Fibroblast of peridontal ligament (primary cell): ENCODE data around the gene NAALAD2.
"Not testable (repeated sequence)": the region's sequence is repeated elsewhere in the genome, so short reads cannot be mapped to it uniquely, and the experiment has no call there.

Experiments used
- DNase-seq: peaks from one replicate; pipeline ENCODE4 v3.0.0-alpha.2; 2010; ENCODE audit errors: extremely low read depth

Gene NAALAD2

DNA sequence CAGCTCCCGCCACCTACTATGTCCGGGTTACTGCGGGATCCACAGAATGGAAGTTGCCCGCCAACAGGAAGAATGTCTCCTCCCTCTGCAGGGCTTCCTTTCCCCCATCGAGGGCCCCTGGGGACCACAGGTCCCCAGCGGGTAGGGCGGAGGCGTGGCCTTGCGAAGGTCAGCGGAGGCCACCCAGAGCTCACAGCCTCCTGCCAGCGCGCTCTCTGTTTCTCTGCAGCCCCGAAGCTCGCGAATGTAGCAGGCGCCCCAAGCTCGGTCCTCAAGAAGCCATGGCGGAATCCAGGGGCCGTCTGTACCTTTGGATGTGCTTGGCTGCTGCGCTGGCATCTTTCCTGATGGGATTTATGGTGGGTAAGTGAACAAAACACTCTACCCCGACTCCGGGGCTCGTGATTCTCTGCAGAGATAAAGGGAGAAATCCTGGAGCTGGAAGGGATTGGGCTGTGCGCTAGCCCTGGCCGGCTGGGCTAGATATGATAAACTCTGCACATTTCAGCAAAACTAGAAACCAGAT is at the start of gene NAALAD2:
Gene NAALAD2 (plus strand): TSS at position 186 of the 526 bp plus-strand sequence. CDS start 96 bp downstream, at position 282.
- peak; percentile 21 for DNase-seq

DNA sequence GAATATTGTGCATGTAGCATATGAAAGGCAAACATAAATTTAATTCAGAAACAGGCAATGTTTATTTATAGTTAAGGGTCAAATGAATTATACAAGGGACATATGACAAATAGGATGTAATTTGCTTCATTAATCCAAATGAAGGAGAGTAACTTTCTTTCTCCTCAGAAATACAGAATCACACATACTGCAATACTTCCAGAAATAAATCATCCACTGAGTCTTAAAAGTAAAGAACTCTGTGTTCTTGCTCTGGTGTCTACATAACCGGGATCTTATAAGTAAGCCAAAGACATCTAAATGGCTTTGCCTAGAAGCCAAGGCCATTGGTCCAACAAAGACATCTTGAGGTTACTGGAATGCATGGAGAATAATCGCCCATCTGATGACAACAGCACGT is 48.8 kb upstream of the NAALAD2 start, which contains the start of gene UBTFL1:
Gene UBTFL1 (plus strand): TSS at position 301 of the 400 bp plus-strand sequence. CDS start 0 bp downstream, at position 301.
- DNase-seq, result not testable (repeated sequence)

DNA sequence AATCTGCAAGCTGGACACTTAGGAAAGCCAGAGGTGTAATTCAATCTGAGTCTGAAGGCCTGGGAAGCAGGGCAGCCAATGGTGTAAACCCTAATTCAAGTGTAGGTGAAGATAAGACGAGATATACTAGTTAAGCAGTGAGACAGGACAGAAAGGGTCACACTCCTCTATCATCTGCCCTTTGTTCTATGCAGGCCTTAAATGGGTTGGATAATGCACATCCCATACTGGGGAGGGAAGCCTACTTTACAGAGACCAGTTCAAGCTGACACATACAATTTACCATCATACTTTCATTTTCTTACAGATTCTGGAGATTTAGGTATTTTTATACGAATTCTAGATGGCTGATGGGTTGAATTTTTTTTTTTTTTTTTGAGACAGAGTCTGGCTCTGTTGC is 45.7 kb upstream of the NAALAD2 start:
- not testable (repeated sequence) for DNase-seq

DNA sequence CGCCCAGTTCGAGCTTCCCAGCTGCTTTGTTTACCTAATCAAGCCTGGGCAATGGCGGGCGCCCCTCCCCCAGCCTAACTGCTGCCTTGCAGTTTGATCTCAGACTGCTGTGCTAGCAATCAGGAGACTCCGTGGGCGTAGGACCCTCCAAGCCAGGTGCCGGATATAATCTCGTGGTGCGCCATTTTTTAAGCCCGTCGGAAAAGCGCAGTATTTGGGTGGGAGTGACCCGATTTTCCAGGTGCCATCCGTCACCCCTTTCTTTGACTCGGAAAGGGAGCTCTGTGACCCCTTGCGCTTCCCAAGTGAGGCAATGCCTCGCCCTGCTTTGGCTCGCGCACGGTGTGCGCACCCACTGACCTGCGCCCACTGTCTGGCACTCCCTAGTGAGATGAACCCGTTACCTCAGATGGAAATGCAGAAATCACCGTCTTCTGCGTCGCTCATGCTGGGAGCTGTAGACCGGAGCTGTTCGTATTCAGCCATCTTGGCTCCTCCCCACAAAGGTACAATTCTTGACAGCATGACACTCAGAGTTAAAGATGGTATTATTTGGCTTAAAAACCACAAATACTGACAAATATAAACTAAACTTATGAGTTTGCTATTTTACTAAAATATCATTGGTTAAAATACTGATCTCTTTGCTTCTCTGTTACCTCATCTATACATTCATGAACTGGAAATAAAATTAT is 39.1 kb upstream of the NAALAD2 start:
- not testable (repeated sequence) for DNase-seq

DNA sequence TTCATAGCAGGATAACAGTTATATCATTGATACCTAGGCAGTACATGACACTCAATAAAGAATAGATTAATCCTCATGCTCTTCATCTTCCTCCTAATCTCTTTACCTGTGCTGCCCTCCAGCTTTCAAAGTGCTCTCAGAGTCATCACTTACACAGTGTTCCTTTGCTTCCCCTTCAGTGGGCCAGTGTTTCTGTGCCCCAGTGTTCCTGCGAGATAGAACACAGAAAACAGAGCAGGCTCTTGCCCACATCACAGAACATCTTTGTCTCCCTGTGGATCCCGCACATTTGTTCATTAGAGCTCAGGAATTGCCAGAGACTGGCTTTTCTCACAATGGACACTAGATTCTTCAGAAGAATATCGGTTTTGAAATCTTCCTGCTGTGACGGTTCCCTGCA is 36.2 kb upstream of the NAALAD2 start:
- not testable (repeated sequence) for DNase-seq

DNA sequence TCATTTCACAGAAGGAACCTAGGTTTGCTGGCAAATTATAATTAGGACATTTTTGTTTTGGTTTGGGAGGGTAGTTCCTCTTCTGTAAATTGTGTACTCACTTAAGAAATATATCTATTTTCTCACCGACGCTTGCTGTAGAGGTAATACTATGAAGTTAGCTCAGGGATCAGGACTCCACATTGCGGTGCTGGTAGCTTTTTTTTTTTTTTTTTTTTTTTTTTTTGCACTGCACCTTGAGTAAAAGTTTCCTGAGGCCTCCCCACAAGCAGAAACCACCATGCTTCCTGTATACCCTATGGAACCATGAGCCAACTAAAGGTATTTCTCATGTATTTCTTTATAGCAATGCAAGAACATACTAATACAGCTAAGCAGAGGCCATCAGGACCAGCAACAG is 34.0 kb upstream of the NAALAD2 start:
- no peak for DNase-seq

DNA sequence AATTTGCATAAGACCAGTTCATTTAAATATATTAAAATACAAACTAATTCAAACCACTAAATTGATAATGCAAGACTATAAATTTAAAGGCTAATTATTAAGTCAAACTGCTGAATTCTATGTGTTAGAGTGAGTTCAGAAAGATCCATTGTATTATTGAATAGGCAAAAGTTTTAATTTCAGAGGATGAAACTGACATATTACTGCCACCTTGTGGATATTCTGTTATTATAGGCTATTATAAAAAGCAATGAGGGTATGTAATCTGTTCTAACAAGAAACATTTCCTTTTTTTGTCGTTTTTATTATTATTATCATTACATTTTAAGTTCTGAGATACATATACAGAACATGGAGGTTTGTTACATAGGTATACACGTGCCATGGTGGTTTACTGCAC is 20.9 kb upstream of the NAALAD2 start:
- peak; percentile 16 for DNase-seq

DNA sequence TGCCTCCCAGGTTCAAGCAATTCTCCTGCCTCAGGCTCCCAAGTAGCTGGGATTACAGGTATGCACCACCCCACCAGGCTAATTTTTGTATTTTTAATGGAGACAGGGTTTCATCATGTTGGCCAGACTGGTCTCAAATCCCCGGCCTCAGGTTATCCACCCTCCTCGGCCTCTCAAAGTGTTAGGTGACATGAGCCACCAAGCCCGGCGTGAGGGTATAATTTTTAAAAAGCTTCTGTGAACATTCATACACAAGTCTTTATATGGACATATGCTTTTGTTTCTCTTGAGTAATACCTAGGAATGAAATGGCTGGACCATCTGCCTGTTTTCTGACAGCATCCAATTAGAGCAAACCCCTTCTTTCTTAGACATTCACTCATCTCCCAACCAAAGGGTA is 14.3 kb upstream of the NAALAD2 start:
- DNase-seq, result no peak

DNA sequence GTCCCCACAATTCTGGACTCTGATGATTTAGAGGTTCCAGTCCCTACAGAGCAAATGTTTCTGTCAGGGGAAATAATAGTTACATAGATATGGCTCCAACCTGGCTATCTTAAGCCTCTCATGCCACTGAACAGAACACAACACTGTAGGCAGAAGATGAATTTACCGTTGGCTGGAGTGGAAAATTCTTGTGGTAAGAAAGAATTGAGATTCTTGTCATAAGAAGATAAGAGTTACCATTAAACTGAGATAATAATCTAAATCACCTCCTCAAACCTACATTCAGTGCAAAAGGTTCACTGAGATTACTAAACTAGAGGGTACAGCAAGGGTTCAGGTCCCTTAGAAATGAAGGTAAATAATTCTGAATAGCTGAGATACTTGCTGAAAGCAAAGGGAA is 10.1 kb upstream of the NAALAD2 start:
- no peak for DNase-seq

DNA sequence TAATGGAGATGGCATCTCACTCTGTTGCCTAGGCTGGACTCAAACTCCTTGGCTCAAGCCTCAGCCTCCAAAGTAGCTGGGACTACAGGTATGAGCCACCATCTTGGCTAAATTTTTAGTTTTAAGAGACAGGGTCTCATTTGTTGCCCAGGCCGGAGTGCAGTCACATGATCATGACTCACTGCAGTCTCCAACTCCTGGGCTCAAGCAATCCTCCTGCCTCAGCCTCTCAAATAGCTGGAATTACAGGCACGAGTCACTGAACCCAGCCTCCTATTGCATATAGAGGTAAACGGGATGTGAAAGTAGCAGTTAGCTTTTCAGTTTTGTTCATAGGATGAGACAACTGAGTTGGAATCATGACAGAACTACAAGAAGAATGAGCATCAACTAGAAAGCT is 9.5 kb upstream of the NAALAD2 start:
- no peak for DNase-seq

DNA sequence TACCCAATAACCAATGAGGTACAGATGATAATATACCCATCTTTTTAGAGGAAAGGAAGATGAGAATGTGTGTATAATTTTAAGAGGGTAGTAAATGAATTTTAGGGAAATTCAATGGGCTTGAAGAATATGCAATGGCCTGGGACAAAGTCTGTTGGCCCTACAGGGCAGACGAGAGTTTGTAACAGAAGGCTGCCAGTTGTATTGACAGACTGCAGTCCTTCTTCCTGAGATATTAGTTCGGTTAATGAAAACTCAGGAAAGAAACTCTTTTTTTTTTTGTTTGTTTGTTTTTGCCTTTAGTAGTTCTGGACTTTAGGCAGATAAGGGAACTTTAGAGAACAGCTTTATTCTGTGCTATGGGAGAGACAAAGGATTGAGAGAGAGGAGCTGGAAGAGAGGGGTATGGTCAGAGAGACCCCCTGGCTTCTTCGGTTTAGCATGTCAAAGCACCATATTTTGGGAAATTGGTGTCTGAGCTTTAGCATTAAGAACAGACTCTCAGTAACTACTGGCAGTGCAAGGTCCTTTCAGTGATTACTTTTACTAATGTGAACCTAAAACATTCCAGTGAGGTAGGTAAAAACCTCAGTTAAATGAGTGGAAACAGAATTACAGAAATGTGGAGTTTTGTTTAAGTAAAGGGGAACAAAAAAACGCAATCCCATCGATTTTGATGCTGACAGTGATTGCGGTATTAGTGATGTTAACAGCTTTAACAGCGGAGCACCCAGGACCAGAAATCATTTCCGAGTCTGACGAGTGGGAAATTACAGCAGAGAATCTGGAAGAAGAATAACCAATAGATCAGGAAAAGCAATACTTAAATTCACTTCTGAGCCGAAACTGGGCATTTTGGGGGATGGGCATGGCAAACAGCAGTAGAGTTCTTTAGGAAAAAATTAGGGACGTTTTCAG is 644 bp upstream of the NAALAD2 start:
- DNase-seq, result peak; percentile 9

DNA sequence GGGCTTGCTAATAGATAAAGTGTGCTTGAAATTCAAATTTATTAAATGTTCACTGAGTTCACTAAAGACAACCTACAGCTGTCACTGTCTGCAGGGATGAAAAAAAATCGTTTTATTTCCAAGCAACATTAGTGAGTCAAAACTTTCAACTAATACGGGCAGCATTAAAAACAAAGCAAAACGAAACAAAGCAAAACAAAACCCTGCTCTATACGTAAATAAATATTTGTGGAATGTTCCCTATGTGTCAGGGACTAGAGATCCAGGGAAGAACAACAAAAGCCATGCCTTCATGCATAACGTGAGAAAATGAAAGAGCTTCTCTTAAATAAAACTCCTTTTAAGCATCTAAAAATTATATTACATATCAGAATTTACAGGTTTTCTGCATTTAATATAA is 553 bp downstream of the NAALAD2 start:
- DNase-seq, result peak; percentile 0

DNA sequence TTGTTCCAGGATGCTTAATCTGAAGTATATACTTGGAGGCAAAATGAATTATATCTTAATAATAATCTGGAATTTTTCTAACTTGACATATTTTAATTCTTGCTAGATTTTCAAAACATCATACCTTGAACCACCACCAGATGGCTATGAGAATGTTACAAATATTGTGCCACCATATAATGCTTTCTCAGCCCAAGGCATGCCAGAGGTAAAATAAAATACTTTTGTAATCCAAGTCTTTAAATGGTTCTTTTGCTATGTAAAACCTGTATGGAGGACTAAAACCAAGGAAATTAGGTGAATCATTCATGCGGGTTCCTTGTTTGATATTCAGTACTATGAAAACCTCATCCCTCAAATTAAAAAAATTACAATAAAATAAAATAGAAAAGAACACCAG is 14.4 kb downstream of the NAALAD2 start:
- peak; percentile 2 for DNase-seq

DNA sequence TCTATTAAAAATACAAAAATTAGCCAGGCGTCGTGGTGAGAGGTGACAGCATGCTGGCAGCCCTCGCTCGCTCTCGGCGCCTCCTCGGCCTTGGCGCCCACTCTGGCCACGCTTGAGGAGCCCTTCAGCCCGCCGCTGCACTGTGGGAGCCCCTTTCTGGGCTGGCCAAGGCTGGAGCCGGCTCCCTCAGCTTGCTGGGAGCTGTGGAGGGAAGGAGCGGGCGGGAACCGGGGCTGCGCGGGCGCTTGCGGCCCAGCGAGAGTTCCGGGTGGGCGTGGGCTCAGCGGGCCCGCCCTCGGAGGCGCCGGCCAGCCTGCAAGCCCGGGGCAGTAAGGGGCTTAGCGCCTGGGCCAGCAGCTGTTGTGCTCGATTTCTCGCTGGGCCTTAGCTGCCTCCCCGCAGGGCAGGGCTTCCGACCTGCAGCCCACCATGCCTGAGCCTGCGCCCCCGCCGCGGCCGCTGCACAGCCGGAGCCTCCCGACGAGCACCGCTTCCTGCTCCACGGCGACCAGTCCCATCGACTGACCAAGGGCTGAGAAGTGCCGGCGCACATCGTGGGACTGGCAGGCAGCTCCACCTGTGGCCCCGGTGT is 32.6 kb downstream of the NAALAD2 start:
- DNase-seq, result not testable (repeated sequence)

DNA sequence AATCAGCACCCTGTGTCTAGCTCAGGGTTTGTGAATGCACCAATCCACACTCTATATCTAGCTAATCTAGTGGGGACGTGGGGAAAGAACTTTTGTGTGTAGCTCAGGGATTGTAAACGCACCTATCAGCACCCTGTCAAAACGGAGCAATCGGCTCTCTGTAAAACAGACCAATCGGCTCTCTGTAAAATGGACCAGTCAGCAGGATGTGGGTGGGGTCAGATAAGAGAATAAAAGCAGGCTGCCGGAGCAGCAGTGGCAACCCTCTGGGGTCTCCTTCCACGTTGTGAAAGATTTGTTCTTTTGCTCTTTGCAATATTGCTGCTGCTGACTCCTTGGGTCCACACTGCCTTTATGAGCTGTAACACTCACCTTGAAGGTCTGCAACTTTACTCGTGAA is 33.2 kb downstream of the NAALAD2 start:
- not testable (repeated sequence) for DNase-seq

DNA sequence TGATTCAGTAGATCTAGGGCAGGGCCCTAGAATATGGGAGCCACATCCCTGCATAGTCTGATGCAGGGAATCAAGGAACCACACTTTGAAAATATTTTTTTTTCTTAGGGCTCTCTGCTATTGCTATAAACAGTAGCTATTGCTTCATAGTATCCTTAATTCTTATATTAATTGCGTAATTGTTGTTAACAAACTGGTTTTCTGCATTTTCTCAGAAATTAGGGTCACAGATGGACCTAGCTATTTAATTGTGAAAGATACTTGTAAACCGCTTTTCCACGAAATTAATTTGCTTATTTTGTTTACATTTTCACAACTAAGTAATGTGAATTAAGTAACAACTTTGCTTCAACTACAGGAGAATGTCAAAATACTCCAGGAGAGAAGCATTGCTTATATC is 34.1 kb downstream of the NAALAD2 start:
- DNase-seq, result no peak

DNA sequence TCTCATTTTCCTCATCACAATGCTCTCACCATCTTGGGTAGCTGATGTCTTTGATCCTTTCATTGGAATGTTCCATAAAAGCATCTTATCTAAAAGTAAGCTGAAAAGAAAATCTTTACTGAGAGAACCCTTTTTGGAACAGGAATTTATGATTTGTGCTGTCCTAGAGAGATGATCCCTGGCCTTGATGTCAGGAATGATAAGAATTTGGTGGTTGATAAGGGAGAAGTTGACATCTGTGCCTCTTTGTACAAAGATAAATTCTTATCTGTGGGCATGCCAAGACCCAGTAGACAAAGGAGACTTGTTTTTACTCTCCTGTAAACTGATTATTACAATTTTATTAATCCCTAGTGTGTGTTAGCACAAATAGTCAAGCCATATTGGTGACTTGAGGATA is 36.9 kb downstream of the NAALAD2 start:
- no peak for DNase-seq

DNA sequence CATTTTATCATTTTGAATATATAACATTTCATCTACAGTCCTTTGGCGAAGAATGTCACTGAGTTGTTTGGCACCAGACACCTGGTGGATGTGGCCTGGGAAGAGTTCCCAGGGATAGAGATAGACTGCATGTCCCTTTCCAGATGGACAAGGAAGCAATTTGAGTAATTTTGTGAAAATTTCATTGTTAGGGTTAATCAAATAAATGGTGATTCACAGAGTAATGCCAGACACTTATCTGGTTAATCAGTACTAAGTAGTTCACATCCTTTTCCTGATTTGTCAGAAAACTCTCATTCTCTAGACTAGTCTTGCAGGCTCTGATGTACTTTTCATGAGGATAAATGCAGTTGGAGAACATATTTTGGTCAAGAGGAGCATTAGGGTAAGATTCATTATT is 41.6 kb downstream of the NAALAD2 start:
- no peak for DNase-seq

DNA sequence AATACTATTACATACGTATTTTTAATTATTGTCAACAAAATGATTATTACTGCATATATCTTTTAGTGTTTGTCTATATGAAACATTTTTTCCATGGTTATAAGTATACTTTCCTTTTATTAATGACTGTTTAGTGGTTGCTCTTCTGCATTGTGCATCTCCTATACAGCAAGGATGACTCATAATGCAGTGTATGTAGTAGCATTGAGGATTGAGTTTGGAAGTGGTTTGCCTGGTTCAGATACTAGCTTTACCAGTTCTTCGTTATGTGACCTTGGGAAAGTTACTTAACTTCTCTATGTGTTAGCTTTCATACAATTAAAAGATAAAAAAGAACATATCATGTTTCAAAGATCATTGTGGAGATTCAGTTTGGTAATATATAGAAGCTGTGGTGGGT is 44.3 kb downstream of the NAALAD2 start:
- no peak for DNase-seq

DNA sequence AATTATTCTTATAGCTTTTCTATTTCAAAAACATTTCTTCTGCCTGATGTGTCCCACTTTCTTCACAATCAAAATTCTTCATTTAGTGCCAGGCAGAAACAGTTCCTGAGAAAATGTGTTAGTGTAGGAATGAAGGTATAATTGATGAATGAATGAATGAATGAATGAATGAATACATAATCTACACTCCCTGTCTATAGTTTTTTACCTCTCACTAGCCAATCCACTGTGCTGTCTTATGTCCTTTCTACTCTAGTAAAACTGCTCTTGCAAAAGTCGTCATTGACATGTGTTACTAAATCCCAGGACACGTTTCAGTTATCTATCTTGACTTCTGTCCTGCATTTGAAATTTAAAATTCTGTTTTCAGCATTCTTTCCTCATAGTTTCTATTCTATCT is 45.5 kb downstream of the NAALAD2 start:
- DNase-seq, result no peak

DNA sequence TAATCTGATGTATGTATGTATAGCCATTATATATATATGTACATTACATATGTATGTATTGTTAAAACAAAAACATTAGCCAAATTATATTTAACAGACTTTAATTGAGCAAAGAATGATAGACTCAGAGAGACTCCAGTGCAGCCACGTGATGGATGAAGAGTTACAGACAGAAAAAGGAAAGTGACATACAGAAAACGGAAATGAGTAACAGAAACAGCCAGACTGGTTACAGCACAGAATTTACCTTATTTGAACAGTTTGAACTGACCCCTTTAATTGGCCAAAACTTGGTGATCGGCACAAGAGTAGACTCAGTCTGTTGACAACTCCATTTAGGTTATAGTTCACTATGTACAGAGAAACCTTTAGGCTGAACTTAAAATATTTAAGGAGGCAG is 53.4 kb downstream of the NAALAD2 start:
- DNase-seq, result no peak

DNA sequence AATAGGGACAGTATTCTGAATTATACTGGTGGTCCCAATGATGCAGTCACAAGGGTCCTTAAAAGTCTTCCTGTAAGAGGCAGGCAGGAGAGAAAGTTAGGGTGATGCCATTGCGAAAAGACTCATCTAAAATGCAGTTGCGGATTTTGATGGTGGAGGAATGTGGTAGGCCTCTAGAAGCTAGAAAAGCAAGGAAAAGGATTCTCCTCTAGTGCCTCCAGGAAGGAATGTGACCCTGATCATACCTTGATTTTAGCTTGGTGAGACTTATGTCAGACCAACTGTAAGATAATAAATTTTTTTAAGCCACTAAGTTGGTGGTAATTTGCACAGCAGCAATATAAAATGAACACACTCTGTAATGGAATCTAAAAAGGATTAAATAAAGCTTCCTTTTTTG is 54.5 kb downstream of the NAALAD2 start:
- no peak for DNase-seq
